ENCODE measurements around the gene CTRL. TPM values are rescaled to one million over a fixed set of nuclear protein-coding genes. Genes with fewer than 3 reads are reported as not detected.
A peak's percentile ranks its signal among the peaks of the same experiment; 100 is the strongest.

Gene CTRL
- total and polyA plus RNA-seq, 5 donors from 2014 or later: 0.21 to 8.0 (median 1.1) TPM

- Mint-ChIP-seq H3K27ac (peak overlapping the region in 2 of 3 donors; percentile 32 to 91), H3K27me3 (peaks cover 5% of the 10 kb centered on the region), H3K36me3 (peaks cover 8% of the 10 kb centered on the region), H3K4me1 (peaks cover 5 to 40% (median 28%) of the 10 kb centered on the region in 4 donors), H3K9me3 (no peaks in the 10 kb centered on the region), H3K4me3 (peak overlapping the region in 1 of 4 donors; percentile 98)
- Histone ChIP-seq H3K27ac (ENCODE audit: insufficient read depth, low read length, poor library complexity, severe bottlenecking) (no peak overlapping the region), H3K4me1 (ENCODE audit: control insufficient read depth, insufficient read depth, low read length, poor library complexity, severe bottlenecking) (peaks cover 24% of the 10 kb centered on the region), H3K36me3 (ENCODE audit: control insufficient read depth, insufficient read depth, low read length) (peaks cover 6% of the 10 kb centered on the region), H3K9me3 (ENCODE audit: control insufficient read depth in 2 of 2, low read length in 2 of 2) (no peaks in the 10 kb centered on the region), H3K27me3 (ENCODE audit: control insufficient read depth, insufficient read depth, low read length) (no peaks in the 10 kb centered on the region), H3K4me3 (ENCODE audit: low read depth, low read length) (no peak overlapping the region)
- ATAC-seq (ENCODE audit: low read depth in 2 of 2) (no peak), DNase-seq (no peak)
Observed at GRCh38 chr16:67965668-67966548, 34.2 kb upstream of the CTRL start.

DNA sequence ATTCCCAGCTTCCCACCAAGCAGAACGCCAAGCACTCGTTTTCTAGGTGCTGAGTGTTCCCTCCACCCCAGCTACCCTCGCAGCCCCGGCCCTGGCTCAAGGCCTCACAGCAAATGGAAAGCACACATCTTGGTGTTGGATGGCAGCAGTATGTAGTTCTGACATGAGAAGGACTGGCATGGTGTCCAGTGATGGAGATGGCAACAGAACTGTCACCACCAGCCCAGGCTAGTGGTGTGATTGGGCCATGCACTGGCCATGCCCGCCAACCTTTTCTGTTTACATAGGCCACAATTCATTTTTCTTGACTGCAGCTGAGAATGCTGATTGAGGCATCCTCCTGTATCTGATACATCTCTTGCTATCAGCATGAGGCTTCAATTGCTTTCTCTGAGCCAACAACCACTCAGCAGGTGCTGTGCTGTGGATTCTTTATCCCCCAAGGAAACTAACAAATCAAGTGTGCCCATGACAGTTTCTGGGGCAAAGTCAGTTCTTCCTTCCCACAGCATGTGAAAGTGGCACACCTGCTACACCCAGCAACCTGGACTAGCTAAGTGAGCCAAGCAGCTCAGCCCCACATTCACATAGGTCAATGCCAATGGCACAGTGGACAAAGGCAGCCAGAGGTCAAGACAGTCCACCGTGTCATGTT lies 32.9 kb upstream of the CTRL start:
- H3K27me3 Mint-ChIP-seq: peaks cover 5% of the 10 kb centered on the region
- H3K27me3 ChIP-seq (ENCODE audit: control insufficient read depth, insufficient read depth, low read length): no peaks in the 10 kb centered on the region
- DNase-seq: no peak
- H3K9me3 Mint-ChIP-seq: no peaks in the 10 kb centered on the region
- H3K4me1 ChIP-seq (ENCODE audit: control insufficient read depth, insufficient read depth, low read length, poor library complexity, severe bottlenecking): peaks cover 24% of the 10 kb centered on the region
- peaks cover 5 to 38% (median 24%) of the 10 kb centered on the region in 4 donors for H3K4me1 Mint-ChIP-seq
- H3K27ac ChIP-seq (ENCODE audit: insufficient read depth, low read length, poor library complexity, severe bottlenecking): no peak overlapping the region
- peaks cover 11% of the 10 kb centered on the region for H3K36me3 ChIP-seq (ENCODE audit: control insufficient read depth, insufficient read depth, low read length)
- no peak overlapping the region for H3K4me3 ChIP-seq (ENCODE audit: low read depth, low read length)
- ATAC-seq (ENCODE audit: low read depth in 2 of 2): no peak
- peaks cover 9% of the 10 kb centered on the region for H3K36me3 Mint-ChIP-seq
- H3K27ac Mint-ChIP-seq: peak overlapping the region; percentile 12 to 48 (median 17)
- H3K9me3 ChIP-seq (ENCODE audit: control insufficient read depth in 2 of 2, low read length in 2 of 2): no peaks in the 10 kb centered on the region
- H3K4me3 Mint-ChIP-seq: peak overlapping the region in 1 of 4 donors; percentile 98

- Histone ChIP-seq H3K27ac (ENCODE audit: insufficient read depth, low read length, poor library complexity, severe bottlenecking) (no peak overlapping the region), H3K9me3 (ENCODE audit: control insufficient read depth in 2 of 2, low read length in 2 of 2) (no peaks in the 10 kb centered on the region), H3K36me3 (ENCODE audit: control insufficient read depth, insufficient read depth, low read length) (peaks cover 11% of the 10 kb centered on the region), H3K27me3 (ENCODE audit: control insufficient read depth, insufficient read depth, low read length) (no peaks in the 10 kb centered on the region), H3K4me3 (ENCODE audit: low read depth, low read length) (no peak overlapping the region), H3K4me1 (ENCODE audit: control insufficient read depth, insufficient read depth, low read length, poor library complexity, severe bottlenecking) (peaks cover 18% of the 10 kb centered on the region)
- Mint-ChIP-seq H3K4me3 (no peak overlapping the region), H3K27ac (peak overlapping the region in 1 of 3 donors; percentile 17), H3K4me1 (peaks cover 0 to 34% (median 19%) of the 10 kb centered on the region in 4 donors), H3K27me3 (no peaks in the 10 kb centered on the region), H3K9me3 (no peaks in the 10 kb centered on the region), H3K36me3 (peaks cover 9% of the 10 kb centered on the region)
- DNase-seq (no peak), ATAC-seq (ENCODE audit: low read depth in 2 of 2) (no peak)
Observed at GRCh38 chr16:67963662-67964321, 32.1 kb upstream of the CTRL start.

GRCh38 chr16:67963292-67963661 lies 31.6 kb upstream of the CTRL start:
- ATAC-seq (ENCODE audit: low read depth in 2 of 2) (no peak), DNase-seq (no peak)
- Mint-ChIP-seq H3K4me1 (peaks cover 0 to 34% (median 20%) of the 10 kb centered on the region in 4 donors), H3K27ac (peak overlapping the region in 1 of 3 donors; percentile 12), H3K27me3 (no peaks in the 10 kb centered on the region), H3K36me3 (peaks cover 13% of the 10 kb centered on the region), H3K4me3 (no peak overlapping the region), H3K9me3 (no peaks in the 10 kb centered on the region)
- H3K4me3 ChIP-seq (ENCODE audit: low read depth, low read length): no peak overlapping the region
- H3K27ac ChIP-seq (ENCODE audit: insufficient read depth, low read length, poor library complexity, severe bottlenecking): no peak overlapping the region
- peaks cover 11% of the 10 kb centered on the region for H3K36me3 ChIP-seq (ENCODE audit: control insufficient read depth, insufficient read depth, low read length)
- no peaks in the 10 kb centered on the region for H3K9me3 ChIP-seq (ENCODE audit: control insufficient read depth in 2 of 2, low read length in 2 of 2)
- H3K4me1 ChIP-seq (ENCODE audit: control insufficient read depth, insufficient read depth, low read length, poor library complexity, severe bottlenecking): peaks cover 17% of the 10 kb centered on the region
- no peaks in the 10 kb centered on the region for H3K27me3 ChIP-seq (ENCODE audit: control insufficient read depth, insufficient read depth, low read length)

DNA sequence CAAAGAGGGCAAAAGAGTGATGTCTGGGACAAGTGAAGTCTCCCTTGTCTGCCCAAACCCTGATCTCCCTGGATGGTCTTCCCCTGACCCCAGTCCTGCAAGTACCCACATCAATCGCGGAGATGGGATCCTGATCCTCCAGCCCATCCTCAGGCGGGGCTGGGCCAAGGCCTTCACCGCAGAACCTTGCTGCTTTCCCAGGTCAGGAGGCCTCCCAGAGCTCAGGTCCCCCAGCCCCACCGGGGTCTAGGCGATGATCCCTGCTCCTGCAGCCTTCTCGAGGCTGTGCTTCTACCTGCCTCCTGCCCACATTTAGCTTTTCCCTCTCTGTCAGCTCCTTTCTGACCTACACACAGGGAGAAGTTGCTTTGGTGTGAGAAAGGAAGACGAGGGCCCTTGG lies 30.5 kb upstream of the CTRL start:
- H3K9me3 Mint-ChIP-seq: no peaks in the 10 kb centered on the region
- no peak overlapping the region for H3K4me3 ChIP-seq (ENCODE audit: low read depth, low read length)
- no peaks in the 10 kb centered on the region for H3K27me3 Mint-ChIP-seq
- no peaks in the 10 kb centered on the region for H3K27me3 ChIP-seq (ENCODE audit: control insufficient read depth, insufficient read depth, low read length)
- no peak for DNase-seq
- H3K36me3 ChIP-seq (ENCODE audit: control insufficient read depth, insufficient read depth, low read length): peaks cover 11% of the 10 kb centered on the region
- peaks cover 16% of the 10 kb centered on the region for H3K36me3 Mint-ChIP-seq
- peaks cover 9% of the 10 kb centered on the region for H3K4me1 ChIP-seq (ENCODE audit: control insufficient read depth, insufficient read depth, low read length, poor library complexity, severe bottlenecking)
- no peaks in the 10 kb centered on the region for H3K9me3 ChIP-seq (ENCODE audit: control insufficient read depth in 2 of 2, low read length in 2 of 2)
- ATAC-seq (ENCODE audit: low read depth in 2 of 2): no peak
- peaks cover 0 to 27% (median 15%) of the 10 kb centered on the region in 4 donors for H3K4me1 Mint-ChIP-seq
- no peak overlapping the region for H3K4me3 Mint-ChIP-seq
- no peak overlapping the region for H3K27ac ChIP-seq (ENCODE audit: insufficient read depth, low read length, poor library complexity, severe bottlenecking)
- H3K27ac Mint-ChIP-seq: peak overlapping the region in 1 of 3 donors; percentile 52

- DNase-seq (no peak), ATAC-seq (ENCODE audit: low read depth in 2 of 2) (no peak)
- peak overlapping the region in 1 of 4 donors; percentile 21 for H3K4me3 Mint-ChIP-seq
- H3K27ac Mint-ChIP-seq: no peak overlapping the region
- no peaks in the 10 kb centered on the region for H3K9me3 Mint-ChIP-seq
- Histone ChIP-seq H3K27me3 (ENCODE audit: control insufficient read depth, insufficient read depth, low read length) (no peaks in the 10 kb centered on the region), H3K9me3 (ENCODE audit: control insufficient read depth in 2 of 2, low read length in 2 of 2) (no peaks in the 10 kb centered on the region), H3K27ac (ENCODE audit: insufficient read depth, low read length, poor library complexity, severe bottlenecking) (no peak overlapping the region), H3K4me1 (ENCODE audit: control insufficient read depth, insufficient read depth, low read length, poor library complexity, severe bottlenecking) (peaks cover 3% of the 10 kb centered on the region), H3K36me3 (ENCODE audit: control insufficient read depth, insufficient read depth, low read length) (peaks cover 11% of the 10 kb centered on the region), H3K4me3 (ENCODE audit: low read depth, low read length) (no peak overlapping the region)
- peaks cover 16% of the 10 kb centered on the region for H3K36me3 Mint-ChIP-seq
- H3K4me1 Mint-ChIP-seq: peaks cover 0 to 21% (median 11%) of the 10 kb centered on the region in 4 donors
- no peaks in the 10 kb centered on the region for H3K27me3 Mint-ChIP-seq
Observed at GRCh38 chr16:67961551-67961957, 29.9 kb upstream of the CTRL start.

- peaks cover 16% of the 10 kb centered on the region for H3K36me3 Mint-ChIP-seq
- H3K36me3 ChIP-seq (ENCODE audit: control insufficient read depth, insufficient read depth, low read length): peaks cover 11% of the 10 kb centered on the region
- H3K4me3 ChIP-seq (ENCODE audit: low read depth, low read length): no peak overlapping the region
- H3K4me1 ChIP-seq (ENCODE audit: control insufficient read depth, insufficient read depth, low read length, poor library complexity, severe bottlenecking): no peaks in the 10 kb centered on the region
- H3K27ac Mint-ChIP-seq: no peak overlapping the region
- H3K9me3 ChIP-seq (ENCODE audit: control insufficient read depth in 2 of 2, low read length in 2 of 2): no peaks in the 10 kb centered on the region
- DNase-seq (no peak), ATAC-seq (ENCODE audit: low read depth in 2 of 2) (no peak)
- no peaks in the 10 kb centered on the region for H3K27me3 ChIP-seq (ENCODE audit: control insufficient read depth, insufficient read depth, low read length)
- no peaks in the 10 kb centered on the region for H3K27me3 Mint-ChIP-seq
- no peak overlapping the region for H3K27ac ChIP-seq (ENCODE audit: insufficient read depth, low read length, poor library complexity, severe bottlenecking)
- H3K4me1 Mint-ChIP-seq: peaks cover 0 to 5% (median 3%) of the 10 kb centered on the region in 4 donors
- H3K9me3 Mint-ChIP-seq: no peaks in the 10 kb centered on the region
- no peak overlapping the region for H3K4me3 Mint-ChIP-seq
Observed at GRCh38 chr16:67959536-67960329, 28.1 kb upstream of the CTRL start.
